Trophoblast cell (in vitro differentiated cells and primary cell): ENCODE results near the gene RGSL1.

ENCODE experiments used
- DNase-seq, 2 donors: peaks; one replicate each; pipeline ENCODE4 v3.0.0-alpha.2; 2016
- H2AFZ ChIP-seq: 2 replicates; pipeline ENCODE4 v1.6.1; 2013; ENCODE audit warnings: low read length, moderate library complexity, mild to moderate bottlenecking; ENCODE audit not compliant: insufficient read depth, poor library complexity
- H2AK5ac ChIP-seq: 2 replicates; pipeline ENCODE4 v1.6.1; 2013; ENCODE audit warnings: mild to moderate bottlenecking, low read length
- H2BK120ac ChIP-seq: 2 replicates; pipeline ENCODE4 v1.6.1; 2013; ENCODE audit warnings: low read length, mild to moderate bottlenecking, moderate library complexity; ENCODE audit not compliant: insufficient read depth, poor library complexity
- H2BK12ac ChIP-seq: 2 replicates; pipeline ENCODE4 v1.6.1; 2013; ENCODE audit warnings: mild to moderate bottlenecking, low read length, moderate library complexity
- H2BK5ac ChIP-seq: 2 replicates; pipeline ENCODE4 v1.6.1; 2013; ENCODE audit warnings: low read length, low read depth, moderate library complexity, mild to moderate bottlenecking; ENCODE audit not compliant: poor library complexity
- H3K14ac ChIP-seq: 2 replicates; pipeline ENCODE4 v1.6.1; 2013; ENCODE audit warnings: mild to moderate bottlenecking, low read length
- H3K18ac ChIP-seq: 2 replicates; pipeline ENCODE4 v1.6.1; 2013; ENCODE audit warnings: mild to moderate bottlenecking, low read length
- H3K23ac ChIP-seq: 2 replicates; pipeline ENCODE4 v1.6.1; 2013; ENCODE audit warnings: low read length
- H3K27ac ChIP-seq: 2 replicates; pipeline ENCODE4 v1.5.1; 2013; ENCODE audit warnings: low read depth, mild to moderate bottlenecking, inconsistent platforms, low read length, moderate library complexity
- H3K27me3 ChIP-seq: 2 replicates; pipeline ENCODE4 v1.6.1; 2013; ENCODE audit warnings: inconsistent platforms, mild to moderate bottlenecking, low read length, moderate library complexity; ENCODE audit not compliant: insufficient read depth
- H3K36me3 ChIP-seq, 2 experiments: 1 replicate in 1 of 2; 2 replicates in 1 of 2; pipeline ENCODE4 v1.6.1; 2013; ENCODE audit warnings: low read length in 2 of 2, mild to moderate bottlenecking in 2 of 2, moderate library complexity in 1 of 2; ENCODE audit not compliant: insufficient read depth in 2 of 2, control insufficient read depth in 1 of 2
- H3K4ac ChIP-seq: 2 replicates; pipeline ENCODE4 v1.6.1; 2013; ENCODE audit warnings: low read depth, mild to moderate bottlenecking, low read length, moderate library complexity
- H3K4me1 ChIP-seq, 2 experiments: 1 replicate in 1 of 2; 2 replicates in 1 of 2; pipeline ENCODE4 v1.6.1; 2013; ENCODE audit warnings: low read length in 2 of 2, mild to moderate bottlenecking in 2 of 2, moderate library complexity in 1 of 2; ENCODE audit not compliant: insufficient read depth in 2 of 2, control insufficient read depth in 1 of 2
- H3K4me2 ChIP-seq: 2 replicates; pipeline ENCODE4 v1.6.1; 2013; ENCODE audit warnings: inconsistent platforms, mild to moderate bottlenecking, low read length, moderate library complexity
- H3K4me3 ChIP-seq: 2 replicates; pipeline ENCODE4 v1.5.1; 2013; ENCODE audit warnings: mild to moderate bottlenecking, low read depth, low read length, inconsistent platforms
- H3K79me1 ChIP-seq: one replicate; pipeline ENCODE4 v1.6.1; 2013; ENCODE audit warnings: low read length
- H3K79me2 ChIP-seq: 2 replicates; pipeline ENCODE4 v1.6.1; 2013; ENCODE audit warnings: low read length, mild to moderate bottlenecking; ENCODE audit not compliant: control insufficient read depth, insufficient read depth, poor library complexity
- H3K9ac ChIP-seq: 2 replicates; pipeline ENCODE4 v1.6.1; 2013; ENCODE audit warnings: mild to moderate bottlenecking, low read length
- H3K9me3 ChIP-seq: 2 replicates; pipeline ENCODE4 v1.6.1; 2013; ENCODE audit warnings: low read depth, mild to moderate bottlenecking, control low read depth, inconsistent platforms, low read length; ENCODE audit not compliant: insufficient read depth
- H4K12ac ChIP-seq: 2 replicates; pipeline ENCODE4 v1.6.1; 2013; ENCODE audit warnings: low read depth, mild to moderate bottlenecking, low read length, moderate library complexity
- H4K8ac ChIP-seq: 2 replicates; pipeline ENCODE4 v1.6.1; 2013; ENCODE audit warnings: low read depth, mild to moderate bottlenecking, low read length, moderate library complexity
- H4K91ac ChIP-seq: one replicate; pipeline ENCODE4 v1.6.1; 2013; ENCODE audit warnings: low read depth, mild to moderate bottlenecking, low read length, moderate library complexity
- WGBS: extraction: QIAGEN DNeasy Blood & Tissue Kit; methylation state at CpG from one replicate; pipeline ENCODE4 v1.1.7; 2013; ENCODE audit warnings: missing lambda C conversion rate; ENCODE audit not compliant: insufficient read length, insufficient coverage; ENCODE audit errors: extremely low coverage; 5-methylcytosine and 5-hydroxymethylcytosine counted together

The RGSL1 gene

GRCh38 chr1:182570611-182570970 lies 120.6 kb downstream of the RGSL1 start:
- no peaks in the 10 kb centered on the region for H3K36me3 ChIP-seq
- WGBS: no CpG with 5 or more reads among the region's 2 CpGs
- no peak overlapping the region for H3K9ac ChIP-seq
- H2AFZ ChIP-seq: no peak overlapping the region
- H3K18ac ChIP-seq: no peak overlapping the region
- no peak overlapping the region for H4K8ac ChIP-seq
- H2BK12ac ChIP-seq: no peak overlapping the region
- no peak overlapping the region for H3K4me2 ChIP-seq
- H3K27ac ChIP-seq: no peak overlapping the region
- no peak overlapping the region for H2BK120ac ChIP-seq
- H3K79me1 ChIP-seq: no peaks in the 10 kb centered on the region
- H2AK5ac ChIP-seq: no peak overlapping the region
- H3K4me3 ChIP-seq: no peak overlapping the region
- H3K14ac ChIP-seq: no peak overlapping the region
- H4K91ac ChIP-seq: no peak overlapping the region
- DNase-seq: no peak
- H3K79me2 ChIP-seq: no peaks in the 10 kb centered on the region
- H3K4ac ChIP-seq: no peak overlapping the region
- peaks cover 0 to 4% of the 10 kb centered on the region in 2 experiments for H3K4me1 ChIP-seq
- H3K9me3 ChIP-seq: no peaks in the 10 kb centered on the region
- no peak overlapping the region for H4K12ac ChIP-seq
- H2BK5ac ChIP-seq: no peak overlapping the region
- no peaks in the 10 kb centered on the region for H3K27me3 ChIP-seq
- no peak overlapping the region for H3K23ac ChIP-seq

GRCh38 chr1:182574156-182574555 lies 124.2 kb downstream of the RGSL1 start:
- Histone ChIP-seq H4K12ac (no peak overlapping the region), H3K36me3 (no peaks in the 10 kb centered on the region), H3K79me1 (no peaks in the 10 kb centered on the region), H2AK5ac (no peak overlapping the region), H3K27me3 (no peaks in the 10 kb centered on the region), H4K8ac (no peak overlapping the region), H2AFZ (no peak overlapping the region), H2BK12ac (no peak overlapping the region), H3K27ac (no peak overlapping the region), H2BK120ac (no peak overlapping the region), H2BK5ac (no peak overlapping the region), H3K18ac (no peak overlapping the region), H3K9me3 (no peaks in the 10 kb centered on the region), H3K4me3 (no peak overlapping the region), H3K4ac (no peak overlapping the region), H3K9ac (no peak overlapping the region), H3K23ac (no peak overlapping the region), H4K91ac (no peak overlapping the region), H3K79me2 (no peaks in the 10 kb centered on the region), H3K14ac (no peak overlapping the region), H3K4me1 (peaks cover 0 to 4% of the 10 kb centered on the region in 2 experiments), H3K4me2 (no peak overlapping the region)
- WGBS: no CpG with 5 or more reads among the region's 4 CpGs
- DNase-seq: no peak

- H3K27ac ChIP-seq: no peak overlapping the region
- H4K8ac ChIP-seq: no peak overlapping the region
- DNase-seq: peak; percentile 41 to 85
- H3K79me2 ChIP-seq: no peaks in the 10 kb centered on the region
- no peaks in the 10 kb centered on the region for H3K27me3 ChIP-seq
- H4K91ac ChIP-seq: no peak overlapping the region
- H3K14ac ChIP-seq: no peak overlapping the region
- no peak overlapping the region for H2BK5ac ChIP-seq
- no peak overlapping the region for H3K4ac ChIP-seq
- no peak overlapping the region for H3K4me2 ChIP-seq
- no peak overlapping the region for H2BK120ac ChIP-seq
- no peak overlapping the region for H2AK5ac ChIP-seq
- peaks cover 1% of the 10 kb centered on the region for H3K9me3 ChIP-seq
- no peak overlapping the region for H3K4me3 ChIP-seq
- H3K18ac ChIP-seq: no peak overlapping the region
- H3K36me3 ChIP-seq: peaks cover 0 to under 1% of the 10 kb centered on the region in 2 experiments
- no peak overlapping the region for H2BK12ac ChIP-seq
- peaks cover 0 to 4% of the 10 kb centered on the region in 2 experiments for H3K4me1 ChIP-seq
- H3K23ac ChIP-seq: no peak overlapping the region
- no peak overlapping the region for H2AFZ ChIP-seq
- H3K9ac ChIP-seq: no peak overlapping the region
- no CpG with 5 or more reads among the region's 3 CpGs for WGBS
- H4K12ac ChIP-seq: no peak overlapping the region
- H3K79me1 ChIP-seq: no peaks in the 10 kb centered on the region
Observed at GRCh38 chr1:182575540-182576149, 125.7 kb downstream of the RGSL1 start.

- no peak overlapping the region for H4K12ac ChIP-seq
- no peaks in the 10 kb centered on the region for H3K4me1 ChIP-seq
- H3K36me3 ChIP-seq: peaks cover 0 to 1% of the 10 kb centered on the region in 2 experiments
- H3K4me3 ChIP-seq: no peak overlapping the region
- no peak overlapping the region for H3K9ac ChIP-seq
- H3K14ac ChIP-seq: no peak overlapping the region
- no peak overlapping the region for H2AK5ac ChIP-seq
- no peak overlapping the region for H3K23ac ChIP-seq
- WGBS: no CpG with 5 or more reads among the region's 2 CpGs
- H2BK120ac ChIP-seq: no peak overlapping the region
- no peak overlapping the region for H3K4ac ChIP-seq
- no peaks in the 10 kb centered on the region for H3K79me2 ChIP-seq
- no peak for DNase-seq
- no peak overlapping the region for H2BK12ac ChIP-seq
- no peak overlapping the region for H2BK5ac ChIP-seq
- H3K27me3 ChIP-seq: no peaks in the 10 kb centered on the region
- no peak overlapping the region for H4K91ac ChIP-seq
- H3K4me2 ChIP-seq: no peak overlapping the region
- no peaks in the 10 kb centered on the region for H3K79me1 ChIP-seq
- H4K8ac ChIP-seq: no peak overlapping the region
- H3K9me3 ChIP-seq: peaks cover 1% of the 10 kb centered on the region
- no peak overlapping the region for H3K18ac ChIP-seq
- H3K27ac ChIP-seq: no peak overlapping the region
- no peak overlapping the region for H2AFZ ChIP-seq
Observed at GRCh38 chr1:182580736-182581135, 130.8 kb downstream of the RGSL1 start.
